Measurements from ENCODE around the gene TUSC2.
A peak's percentile ranks its signal among the peaks of the same experiment; 100 is the strongest.

The TUSC2 gene

GRCh38 chr3:50325113-50325480 lies 2.9 kb downstream of the TUSC2 start:
- Histone ChIP-seq H3K79me2 (ENCODE audit: control insufficient read depth, insufficient read depth, low read length, poor library complexity) (peaks cover 19% of the 10 kb centered on the region), H3K9ac (ENCODE audit: low read length) (no peak overlapping the region), H2AFZ (ENCODE audit: insufficient read depth, low read length, poor library complexity) (no peak overlapping the region), H3K27me3 (ENCODE audit: insufficient read depth, low read length) (no peaks in the 10 kb centered on the region), H4K12ac (ENCODE audit: low read depth, low read length) (no peak overlapping the region), H3K4ac (ENCODE audit: low read depth, low read length) (no peak overlapping the region), H2BK120ac (ENCODE audit: insufficient read depth, low read length, poor library complexity) (no peak overlapping the region), H2BK12ac (ENCODE audit: low read length) (no peak overlapping the region), H3K27ac (ENCODE audit: low read depth, low read length) (no peak overlapping the region), H4K8ac (ENCODE audit: low read depth, low read length) (no peak overlapping the region), H3K4me1 (ENCODE audit: control insufficient read depth in 1 of 2, insufficient read depth in 2 of 2, low read length in 2 of 2) (peaks cover 19 to 22% of the 10 kb centered on the region in 2 experiments), H3K4me3 (ENCODE audit: low read depth, low read length) (no peak overlapping the region), H3K23ac (ENCODE audit: low read length) (no peak overlapping the region), H3K36me3 (ENCODE audit: control insufficient read depth in 1 of 2, insufficient read depth in 2 of 2, low read length in 2 of 2) (peaks cover 23 to 25% of the 10 kb centered on the region in 2 experiments), H2AK5ac (ENCODE audit: low read length) (no peak overlapping the region), H4K91ac (ENCODE audit: low read depth, low read length) (no peak overlapping the region), H3K14ac (ENCODE audit: low read length) (no peak overlapping the region), H3K9me3 (ENCODE audit: insufficient read depth, low read depth, low read length) (peaks cover 1% of the 10 kb centered on the region), H3K18ac (ENCODE audit: low read length) (no peak overlapping the region), H2BK5ac (ENCODE audit: low read depth, low read length, poor library complexity) (no peak overlapping the region), H3K4me2 (ENCODE audit: low read length) (no peak overlapping the region), H3K79me1 (ENCODE audit: low read length) (peaks cover 19% of the 10 kb centered on the region)
- no CpG with 5 or more reads among the region's 2 CpGs for WGBS (ENCODE audit: extremely low coverage, insufficient coverage, insufficient read length)
- DNase-seq = no peak

GRCh38 chr3:50324351-50325112 lies 3.5 kb downstream of the TUSC2 start:
- Histone ChIP-seq H3K27ac (ENCODE audit: low read depth, low read length) (no peak overlapping the region), H3K79me1 (ENCODE audit: low read length) (peaks cover 19% of the 10 kb centered on the region), H4K8ac (ENCODE audit: low read depth, low read length) (no peak overlapping the region), H3K4me1 (ENCODE audit: control insufficient read depth in 1 of 2, insufficient read depth in 2 of 2, low read length in 2 of 2) (peaks cover 22 to 27% of the 10 kb centered on the region in 2 experiments), H4K91ac (ENCODE audit: low read depth, low read length) (no peak overlapping the region), H3K36me3 (ENCODE audit: control insufficient read depth in 1 of 2, insufficient read depth in 2 of 2, low read length in 2 of 2) (peaks cover 23 to 24% of the 10 kb centered on the region in 2 experiments), H2BK12ac (ENCODE audit: low read length) (no peak overlapping the region), H2BK5ac (ENCODE audit: low read depth, low read length, poor library complexity) (no peak overlapping the region), H3K27me3 (ENCODE audit: insufficient read depth, low read length) (no peaks in the 10 kb centered on the region), H3K4ac (ENCODE audit: low read depth, low read length) (no peak overlapping the region), H2BK120ac (ENCODE audit: insufficient read depth, low read length, poor library complexity) (no peak overlapping the region), H3K79me2 (ENCODE audit: control insufficient read depth, insufficient read depth, low read length, poor library complexity) (peaks cover 19% of the 10 kb centered on the region), H2AK5ac (ENCODE audit: low read length) (peak overlapping the region; percentile 14), H2AFZ (ENCODE audit: insufficient read depth, low read length, poor library complexity) (no peak overlapping the region), H3K4me2 (ENCODE audit: low read length) (no peak overlapping the region), H4K12ac (ENCODE audit: low read depth, low read length) (no peak overlapping the region), H3K23ac (ENCODE audit: low read length) (no peak overlapping the region), H3K9me3 (ENCODE audit: insufficient read depth, low read depth, low read length) (peaks cover 1% of the 10 kb centered on the region), H3K9ac (ENCODE audit: low read length) (no peak overlapping the region), H3K14ac (ENCODE audit: low read length) (no peak overlapping the region), H3K4me3 (ENCODE audit: low read depth, low read length) (no peak overlapping the region), H3K18ac (ENCODE audit: low read length) (no peak overlapping the region)
- whole genome bisulfite sequencing (ENCODE audit: extremely low coverage, insufficient coverage, insufficient read length) = no CpG with 5 or more reads among the region's 4 CpGs
- DNase-seq = peak; percentile 67 to 81

GRCh38 chr3:50323614-50324199 lies 4.3 kb downstream of the TUSC2 start:
- H3K9ac ChIP-seq (ENCODE audit: low read length) = no peak overlapping the region
- H3K79me2 ChIP-seq (ENCODE audit: control insufficient read depth, insufficient read depth, low read length, poor library complexity) = peaks cover 19% of the 10 kb centered on the region
- H2AFZ ChIP-seq (ENCODE audit: insufficient read depth, low read length, poor library complexity) = no peak overlapping the region
- no peak overlapping the region for H3K27ac ChIP-seq (ENCODE audit: low read depth, low read length)
- no peak overlapping the region for H2BK12ac ChIP-seq (ENCODE audit: low read length)
- no peak overlapping the region for H3K4ac ChIP-seq (ENCODE audit: low read depth, low read length)
- H3K23ac ChIP-seq (ENCODE audit: low read length) = no peak overlapping the region
- no peaks in the 10 kb centered on the region for H3K27me3 ChIP-seq (ENCODE audit: insufficient read depth, low read length)
- H4K91ac ChIP-seq (ENCODE audit: low read depth, low read length) = no peak overlapping the region
- H3K9me3 ChIP-seq (ENCODE audit: insufficient read depth, low read depth, low read length) = peaks cover 1% of the 10 kb centered on the region
- H4K12ac ChIP-seq (ENCODE audit: low read depth, low read length) = no peak overlapping the region
- H3K4me3 ChIP-seq (ENCODE audit: low read depth, low read length) = no peak overlapping the region
- peaks cover 19% of the 10 kb centered on the region for H3K79me1 ChIP-seq (ENCODE audit: low read length)
- peaks cover 24 to 27% of the 10 kb centered on the region in 2 experiments for H3K4me1 ChIP-seq (ENCODE audit: control insufficient read depth in 1 of 2, insufficient read depth in 2 of 2, low read length in 2 of 2)
- H3K14ac ChIP-seq (ENCODE audit: low read length) = no peak overlapping the region
- no peak overlapping the region for H2BK120ac ChIP-seq (ENCODE audit: insufficient read depth, low read length, poor library complexity)
- no peak overlapping the region for H3K4me2 ChIP-seq (ENCODE audit: low read length)
- H2AK5ac ChIP-seq (ENCODE audit: low read length) = no peak overlapping the region
- no CpG with 5 or more reads among the region's 5 CpGs for WGBS (ENCODE audit: extremely low coverage, insufficient coverage, insufficient read length)
- peaks cover 25 to 26% of the 10 kb centered on the region in 2 experiments for H3K36me3 ChIP-seq (ENCODE audit: control insufficient read depth in 1 of 2, insufficient read depth in 2 of 2, low read length in 2 of 2)
- H4K8ac ChIP-seq (ENCODE audit: low read depth, low read length) = no peak overlapping the region
- no peak for DNase-seq
- no peak overlapping the region for H3K18ac ChIP-seq (ENCODE audit: low read length)
- no peak overlapping the region for H2BK5ac ChIP-seq (ENCODE audit: low read depth, low read length, poor library complexity)

GRCh38 chr3:50323092-50323600 lies 4.9 kb downstream of the TUSC2 start:
- peaks cover 31% of the 10 kb centered on the region in 2 experiments for H3K36me3 ChIP-seq (ENCODE audit: control insufficient read depth in 1 of 2, insufficient read depth in 2 of 2, low read length in 2 of 2)
- H3K23ac ChIP-seq (ENCODE audit: low read length) = no peak overlapping the region
- no peak overlapping the region for H3K27ac ChIP-seq (ENCODE audit: low read depth, low read length)
- H3K9me3 ChIP-seq (ENCODE audit: insufficient read depth, low read depth, low read length) = peaks cover 1% of the 10 kb centered on the region
- H2BK5ac ChIP-seq (ENCODE audit: low read depth, low read length, poor library complexity) = no peak overlapping the region
- no peak overlapping the region for H2AFZ ChIP-seq (ENCODE audit: insufficient read depth, low read length, poor library complexity)
- no peak overlapping the region for H3K4me3 ChIP-seq (ENCODE audit: low read depth, low read length)
- H2BK12ac ChIP-seq (ENCODE audit: low read length) = no peak overlapping the region
- no CpG with 5 or more reads among the region's 4 CpGs for WGBS (ENCODE audit: extremely low coverage, insufficient coverage, insufficient read length)
- H4K12ac ChIP-seq (ENCODE audit: low read depth, low read length) = no peak overlapping the region
- no peak overlapping the region for H4K91ac ChIP-seq (ENCODE audit: low read depth, low read length)
- H3K79me2 ChIP-seq (ENCODE audit: control insufficient read depth, insufficient read depth, low read length, poor library complexity) = peaks cover 19% of the 10 kb centered on the region
- H4K8ac ChIP-seq (ENCODE audit: low read depth, low read length) = no peak overlapping the region
- H3K27me3 ChIP-seq (ENCODE audit: insufficient read depth, low read length) = no peaks in the 10 kb centered on the region
- H3K18ac ChIP-seq (ENCODE audit: low read length) = no peak overlapping the region
- H3K9ac ChIP-seq (ENCODE audit: low read length) = no peak overlapping the region
- no peak overlapping the region for H2BK120ac ChIP-seq (ENCODE audit: insufficient read depth, low read length, poor library complexity)
- peaks cover 19% of the 10 kb centered on the region for H3K79me1 ChIP-seq (ENCODE audit: low read length)
- no peak overlapping the region for H3K4me2 ChIP-seq (ENCODE audit: low read length)
- no peak overlapping the region for H3K4ac ChIP-seq (ENCODE audit: low read depth, low read length)
- DNase-seq = no peak
- H3K14ac ChIP-seq (ENCODE audit: low read length) = no peak overlapping the region
- no peak overlapping the region for H2AK5ac ChIP-seq (ENCODE audit: low read length)
- peaks cover 25 to 28% of the 10 kb centered on the region in 2 experiments for H3K4me1 ChIP-seq (ENCODE audit: control insufficient read depth in 1 of 2, insufficient read depth in 2 of 2, low read length in 2 of 2)
